GM12878 (cell line): ENCODE results near the gene CNPY1. TPM values are rescaled to one million over a fixed set of nuclear protein-coding genes. Genes with fewer than 3 reads are reported as not detected.

Source experiments
- ATAC-seq: fragments of 200-7000 bp; cut with Tn5 transposase; 3 replicates; pipeline ENCODE4 v1.9.1; 2020; ENCODE audit warnings: mild to moderate bottlenecking, moderate library complexity
- BruUV-seq: library from RNA; stranded (reverse); fragments of 400-500 nt; replicated peaks from 2 replicates; lab custom pipeline; 2021; lab: Mats Ljungman, UMichigan
- CTCF ChIA-PET: fragments of 300-600 bp; sonication (Branson Sonifier 250); formaldehyde crosslinking; extraction: SDS; loops from one replicate; lab custom pipeline; 2021; ENCODE audit warnings: inconsistent platforms; lab: Yijun Ruan, JAX
- POLR2A ChIA-PET: fragments of 350-600 bp; formaldehyde crosslinking; extraction: SDS; loops from one replicate; lab custom pipeline; 2021; ENCODE audit warnings: inconsistent platforms; lab: Charles Lee
- RAD21 ChIA-PET: fragments of 300-600 bp; sonication (Branson Sonifier 250); formaldehyde crosslinking; loops from one replicate; lab custom pipeline; 2023; ENCODE audit warnings: antibody characterized with exemption; ENCODE audit not compliant: unreplicated experiment; lab: Charles Lee
- SMC1A ChIA-PET: fragments of 300-600 bp; sonication (Branson Sonifier 250); formaldehyde crosslinking; loops from one replicate; lab custom pipeline; 2023; ENCODE audit not compliant: unreplicated experiment, uncharacterized antibody; lab: Charles Lee
- DNase-seq: peaks from one replicate; pipeline ENCODE4 v3.0.0-alpha.2; 2011; ENCODE audit warnings: low read depth, low spot score
- FAIRE-seq: peaks from 3 replicates; lab custom pipeline; 2011; peaks lifted over from hg19 to GRCh38; lab: Jason Lieb, UNC
- H2AFZ ChIP-seq: 2 replicates; pipeline ENCODE4 v1.6.0; 2011; ENCODE audit warnings: low read depth, low read length, control low read depth; ENCODE audit not compliant: control insufficient read depth
- H3K27ac ChIP-seq: 2 replicates; pipeline ENCODE4 v1.5.1; 2011; ENCODE audit warnings: control low read depth; ENCODE audit not compliant: control insufficient read depth, insufficient read depth
- H3K27me3 ChIP-seq, 2 experiments: replicated peaks in 1 of 2; 2 replicates each; pipeline versions ENCODE4 v1.6.0 to v1.6.1; 2011; ENCODE audit warnings: low read length in 1 of 2; ENCODE audit not compliant: control insufficient read depth in 2 of 2, insufficient read depth in 2 of 2
- H3K36me3 ChIP-seq, 2 experiments: 2 replicates each; pipeline ENCODE4 v1.5.1; 2011; ENCODE audit warnings: low read length in 1 of 2; ENCODE audit not compliant: control insufficient read depth in 2 of 2, insufficient read depth in 2 of 2
- H3K4me1 ChIP-seq: 2 replicates; pipeline ENCODE4 v1.6.1; 2011; ENCODE audit warnings: mild to moderate bottlenecking, low read length, moderate library complexity, mixed read lengths; ENCODE audit not compliant: control insufficient read depth, insufficient read depth
- H3K4me2 ChIP-seq: 2 replicates; pipeline ENCODE4 v1.6.0; 2011; ENCODE audit warnings: control low read depth; ENCODE audit not compliant: control insufficient read depth, insufficient read depth
- H3K4me3 ChIP-seq: fragments of 200-600 bp; sonication (generic); 2 replicates; pipeline ENCODE4 v1.5.1; 2016
- H3K79me2 ChIP-seq: 2 replicates; pipeline ENCODE4 v1.6.0; 2011; ENCODE audit warnings: low read length; ENCODE audit not compliant: control insufficient read depth, insufficient read depth
- H3K9ac ChIP-seq: 2 replicates; pipeline ENCODE4 v1.8.0; 2011; ENCODE audit warnings: low read length, control low read depth, mixed read lengths; ENCODE audit not compliant: control insufficient read depth, insufficient read depth
- H3K9me3 ChIP-seq: replicated peaks from 3 replicates; pipeline ENCODE4 v1.5.1; 2011; ENCODE audit warnings: mild to moderate bottlenecking, low read length; ENCODE audit not compliant: control insufficient read depth, insufficient read depth
- H4K20me1 ChIP-seq: 2 replicates; pipeline ENCODE4 v1.6.0; 2011; ENCODE audit not compliant: control insufficient read depth, insufficient read depth
- CHD1 ChIP-seq: IDR thresholded peaks from 2 replicates; pipeline ENCODE4 v1.6.1; 2012; ENCODE audit warnings: low read depth, low read length, improper control_type of control experiment
- ETV6 ChIP-seq, 2 experiments: fragments of 450-650 bp in 1 of 2; IDR thresholded peaks in 1 of 2; conservative IDR thresholded peaks in 1 of 2; 2 replicates each; pipeline ENCODE4 v1.6.1; 2014; ENCODE audit warnings: antibody characterized with exemption in 1 of 2, borderline replicate concordance in 1 of 2, low read depth in 1 of 2, mild to moderate bottlenecking in 1 of 2, moderate library complexity in 1 of 2
- HDAC6 ChIP-seq: fragments of 200-600 bp; sonication (generic); IDR thresholded peaks from one replicate; pipeline ENCODE4 v1.8.0; 2017; ENCODE audit warnings: antibody characterized with exemption; ENCODE audit not compliant: unreplicated experiment
- IKZF1 ChIP-seq: fragments of 450-650 bp; conservative IDR thresholded peaks from 2 replicates; pipeline ENCODE4 v1.6.1; 2017; ENCODE audit warnings: antibody characterized with exemption, mild to moderate bottlenecking
- KLF5 ChIP-seq: fragments of 450-650 bp; IDR thresholded peaks from 2 replicates; pipeline ENCODE4 v1.6.1; 2014; ENCODE audit warnings: mild to moderate bottlenecking; ENCODE audit not compliant: partially characterized antibody
- MYC ChIP-seq: IDR thresholded peaks from 2 replicates; pipeline ENCODE4 v1.6.1; 2011; ENCODE audit warnings: mild to moderate bottlenecking, low read length, moderate library complexity, inconsistent platforms; ENCODE audit not compliant: insufficient read depth, insufficient replicate concordance, insufficient read length, severe bottlenecking
- NRF1 ChIP-seq: conservative IDR thresholded peaks from 2 replicates; pipeline ENCODE4 v1.6.1; 2011; ENCODE audit warnings: mild to moderate bottlenecking, low read depth, low read length, improper control_type of control experiment
- POU2F2 ChIP-seq: IDR thresholded peaks from 3 replicates; pipeline ENCODE4 v1.6.1; 2011; ENCODE audit warnings: low read depth, mild to moderate bottlenecking, low read length, borderline replicate concordance
- RCOR1 ChIP-seq: conservative IDR thresholded peaks from 2 replicates; pipeline ENCODE4 v1.6.1; 2012; ENCODE audit warnings: low read depth, low read length, improper control_type of control experiment
- WRNIP1 ChIP-seq: IDR thresholded peaks from 2 replicates; pipeline ENCODE4 v1.6.1; 2011; ENCODE audit warnings: low read depth, low read length, improper control_type of control experiment, borderline replicate concordance
- ZNF384 ChIP-seq: IDR thresholded peaks from 2 replicates; pipeline ENCODE4 v1.6.1; 2012; ENCODE audit warnings: low read depth, mild to moderate bottlenecking, low read length, improper control_type of control experiment, borderline replicate concordance
- whole genome bisulfite sequencing: methylation state at CpG from one replicate; pipeline ENCODE4 v1.1.6; 2016; ENCODE audit warnings: low lambda C conversion rate; ENCODE audit not compliant: insufficient replicate concordance, insufficient coverage; ENCODE audit errors: missing lambda C conversion rate; 5-methylcytosine and 5-hydroxymethylcytosine counted together
- in situ Hi-C: fragments of 300-500 bp; cut with MboI; formaldehyde crosslinking; loops from 9 replicates; pipeline ENCODE4 v1.14.3; 2018; ENCODE audit warnings: mixed read lengths
- intact Hi-C: fragments of 100-400 bp; cut with micrococcal nuclease; formaldehyde crosslinking; loops from one replicate; pipeline ENCODE4 v1.14.2; 2022; ENCODE audit not compliant: unreplicated experiment
- polyA plus RNA-seq, 11 experiments: library from polyadenylated mRNA; depleted of rRNA in 4 of 11; unstranded in 6 of 11; stranded (reverse) in 5 of 11; fragments of >200 nt; fragmentation: Nextera tagmentation in 4 of 11; fragmentation: Illumina TruSeq in 1 of 11; extraction: Ambion mirVana in 4 of 11; extraction: Trizol in 1 of 11; gene quantifications; 1 replicate in 1 of 11; 2 replicates in 10 of 11; pipeline versions ENCODE4 v1.2.1 to v1.2.3, GENCODE V29; 2011 to 2016; ENCODE audit warnings: inconsistent platforms in 2 of 11, missing spikeins in 2 of 11, low read depth in 1 of 11
- total RNA-seq, 4 experiments: library from RNA; depleted of rRNA in 3 of 4; stranded (reverse); fragments of >200 nt in 3 of 4; fragmentation: Illumina TruSeq in 1 of 4; extraction: Trizol in 1 of 4; gene quantifications; 2 replicates each; pipeline versions ENCODE4 v1.2.1 to v1.2.3, GENCODE V29; 2013 to 2021

Gene CNPY1
- total and polyA plus RNA-seq, 10 of the 15 experiments (the other 5 are each of a cell fraction or from before 2014, with no cell fraction given), result not detected

DNA sequence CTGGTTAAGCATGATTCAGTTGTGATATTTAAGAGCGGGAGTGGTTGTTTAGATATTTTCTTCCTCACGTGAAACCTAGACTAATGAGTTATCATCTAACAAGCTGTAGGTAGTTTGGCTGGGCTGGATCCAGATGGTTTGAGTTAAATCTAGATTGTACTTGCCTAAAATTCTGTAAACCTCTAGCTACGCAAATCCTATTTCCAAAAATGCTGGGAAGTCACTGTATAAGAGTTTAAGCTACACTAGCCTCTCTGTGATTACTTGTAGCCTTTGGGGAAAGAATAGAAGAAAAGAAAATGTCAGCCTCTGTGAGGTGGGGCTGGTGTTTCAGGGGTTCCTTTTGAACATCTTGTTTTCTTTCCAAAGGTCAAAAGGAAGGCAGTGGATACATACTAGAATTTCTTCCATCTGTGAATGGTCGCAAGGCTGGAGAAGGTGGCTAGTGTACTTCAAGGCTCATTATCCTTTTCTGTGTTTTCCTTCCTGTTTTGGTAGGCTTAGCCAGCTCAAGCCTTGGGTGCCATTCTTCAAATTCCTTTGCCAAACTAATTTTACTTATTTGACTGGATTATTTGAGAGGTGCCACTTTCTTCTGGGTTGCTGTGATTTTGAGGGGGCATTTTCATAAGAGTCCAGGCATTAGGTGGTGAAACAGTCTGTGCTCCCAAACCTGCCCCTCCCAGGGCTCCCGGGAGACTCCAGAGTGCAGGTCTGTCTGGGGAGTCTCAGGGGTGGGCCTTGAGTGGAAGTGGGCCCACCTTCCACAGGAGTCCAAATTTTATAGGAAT lies 93.7 kb downstream of the CNPY1 start:
- Histone ChIP-seq H3K27me3 (peaks cover 20 to 34% of the 10 kb centered on the region in 2 experiments), H3K9ac (no peak overlapping the region), H3K36me3 (no peaks in the 10 kb centered on the region), H3K4me2 (no peak overlapping the region), H3K27ac (no peak overlapping the region), H4K20me1 (no peaks in the 10 kb centered on the region), H3K4me1 (no peaks in the 10 kb centered on the region), H3K4me3 (no peak overlapping the region), H2AFZ (no peak overlapping the region), H3K79me2 (no peaks in the 10 kb centered on the region), H3K9me3 (no peaks in the 10 kb centered on the region; the same call in 2 of the 3 replicates)
- no TSS peak for BruUV-seq
- SMC1A ChIA-PET, result no interaction called here
- 19% methylated on average over 5 of the region's 5 CpGs for WGBS
- CTCF ChIA-PET, result no interaction called here
- DNase-seq (no peak), ATAC-seq (no peak), FAIRE-seq (no peak)
- POLR2A ChIA-PET, result no interaction called here
- in situ Hi-C loops (no loop called here), intact Hi-C loops (no loop called here)
- TF ChIP-seq WRNIP1, result no peak
- no peak for TF ChIP-seq KLF5
- TF ChIP-seq POU2F2, result no peak
- TF ChIP-seq IKZF1, result no peak
- no peak for TF ChIP-seq NRF1
- TF ChIP-seq HDAC6, result no peak
- no peak for TF ChIP-seq RCOR1
- no peak for TF ChIP-seq MYC
- TF ChIP-seq ZNF384, result no peak
- TF ChIP-seq ETV6 (conservative IDR thresholded peaks at IDR 0.05 in 1 of 2, IDR thresholded peaks at IDR 0.05 in 1 of 2; ENCODE audit: borderline replicate concordance in 1 of 2, low read depth in 1 of 2), result no peak
- TF ChIP-seq CHD1, result no peak
- RAD21 ChIA-PET, result no interaction called here
